ENCODE results near the gene SDK1.

Gene SDK1

DNA sequence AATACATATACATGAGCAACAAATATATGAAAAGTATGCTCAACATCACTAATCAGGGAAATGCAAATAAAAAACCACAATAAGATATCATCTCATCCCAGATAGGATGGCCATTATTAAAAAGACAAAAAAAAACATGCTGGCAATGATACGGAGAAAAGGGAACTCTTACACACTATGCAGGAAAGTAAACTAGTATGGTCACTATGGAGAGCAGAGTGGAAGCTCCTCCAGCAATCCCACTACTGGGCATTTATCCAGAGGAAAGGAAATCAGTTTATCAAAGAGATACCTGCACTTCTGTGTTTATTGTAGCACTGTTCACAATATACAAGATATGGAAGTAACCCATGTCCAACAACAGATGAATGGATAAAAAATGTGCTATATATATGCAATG, 217.5 kb downstream of the SDK1 start:
- in situ Hi-C loops (cut with HindIII; ENCODE audit: low sequenced_read_pairs): no loop called here

DNA sequence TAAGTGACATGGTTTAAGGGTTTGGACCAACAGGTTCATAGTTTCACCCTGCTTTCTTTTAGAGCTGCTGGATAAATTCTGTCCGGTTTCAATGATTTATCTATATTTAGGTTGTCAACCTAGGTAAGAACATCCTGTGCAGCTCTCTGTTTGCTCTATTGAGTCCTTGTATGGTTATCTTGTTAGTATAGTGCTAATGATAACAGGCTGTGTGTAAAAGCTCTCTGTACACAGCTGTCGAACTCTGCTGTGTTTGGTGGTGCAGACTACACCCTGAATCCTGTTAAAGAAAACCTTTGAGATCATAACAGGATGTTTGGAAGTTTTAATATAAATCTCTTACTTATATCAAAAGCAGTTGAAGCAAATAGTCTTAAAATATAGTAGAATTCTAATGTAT, 219.2 kb downstream of the SDK1 start:
- in situ Hi-C loops (cut with HindIII; ENCODE audit: low sequenced_read_pairs): no loop called here

DNA sequence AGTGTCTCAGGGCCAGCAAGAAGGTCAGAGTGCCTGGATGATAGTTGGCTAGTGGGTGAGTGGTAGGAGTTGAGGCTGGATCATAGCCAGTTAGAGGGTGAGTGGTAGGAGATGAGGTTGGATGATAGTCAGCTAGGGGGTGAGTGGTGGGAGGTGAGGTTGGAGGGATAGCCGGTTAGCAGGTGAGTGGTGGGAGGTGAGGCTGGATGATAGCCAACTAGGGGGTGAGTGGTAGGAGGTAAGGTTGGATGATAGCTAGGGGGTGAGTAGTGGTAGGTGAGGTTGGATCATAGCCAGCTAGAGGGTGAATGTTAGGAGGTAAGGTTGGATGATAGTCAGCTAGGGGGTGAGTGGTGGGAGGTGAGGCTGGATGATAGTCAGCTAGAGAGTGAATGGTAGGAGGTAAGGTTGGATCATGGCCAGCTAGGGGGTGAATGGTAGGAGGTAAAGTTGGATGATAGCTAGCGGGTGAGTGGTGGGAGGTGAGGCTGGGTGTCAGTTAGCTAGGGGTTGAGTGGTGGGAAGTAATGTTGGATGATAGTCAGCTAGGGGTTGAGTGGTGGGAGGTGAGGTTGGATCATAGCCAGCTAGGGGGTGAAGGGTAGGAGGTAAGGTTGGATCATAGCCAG, 226.6 kb downstream of the SDK1 start:
- in situ Hi-C loops (cut with HindIII; ENCODE audit: low sequenced_read_pairs): no loop called here

DNA sequence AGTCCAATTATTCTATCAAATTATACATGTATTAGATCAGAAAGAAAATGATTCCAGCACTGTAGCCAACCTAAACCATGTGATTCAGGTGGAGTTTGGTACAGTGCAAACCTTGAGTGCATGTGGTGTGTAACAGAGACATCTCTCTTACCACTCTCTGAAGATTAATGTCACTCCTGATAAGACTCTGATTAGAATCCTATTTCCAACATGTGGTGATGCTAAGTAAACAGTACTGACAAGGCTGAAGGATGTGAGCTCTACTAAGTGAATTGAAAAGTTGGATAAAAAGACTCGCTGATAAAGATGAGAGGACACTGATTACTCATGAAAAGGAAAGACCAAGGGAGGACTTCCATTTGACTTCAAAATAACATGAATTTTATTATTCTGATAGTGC, 232.0 kb downstream of the SDK1 start:
- in situ Hi-C loops (cut with HindIII; ENCODE audit: low sequenced_read_pairs): no loop called here

DNA sequence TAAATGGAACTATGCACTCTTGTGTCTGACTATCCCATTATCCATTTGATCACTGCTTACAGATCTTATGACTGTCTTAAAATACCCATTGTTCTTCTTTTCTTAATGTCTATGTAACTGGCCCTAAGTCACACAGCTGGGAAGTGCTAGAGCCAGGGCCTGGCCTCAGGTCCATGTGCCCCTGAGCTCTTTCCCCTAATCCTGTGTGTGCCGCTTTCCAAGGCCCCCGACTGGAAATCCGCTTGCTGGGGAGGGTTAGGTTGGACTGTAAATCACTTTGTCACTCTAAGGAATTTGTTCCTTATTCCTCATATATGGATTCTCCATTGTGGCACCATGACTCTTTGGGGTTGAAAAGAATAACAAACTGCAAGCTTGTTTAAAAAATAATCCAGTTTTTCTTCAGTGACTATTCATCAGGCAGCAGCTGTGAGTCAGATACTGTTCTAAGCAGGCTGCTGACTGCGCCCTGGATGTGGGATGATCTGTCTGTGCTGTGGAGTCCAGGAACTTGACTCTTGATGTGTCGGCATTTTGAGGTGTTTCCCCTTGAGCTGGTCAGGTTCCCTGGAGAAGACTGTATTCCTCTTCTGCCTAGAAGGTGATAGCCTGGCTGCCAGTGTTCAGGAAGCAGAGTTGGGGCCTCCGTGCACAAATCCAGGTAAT, 236.3 kb downstream of the SDK1 start:
- in situ Hi-C loops (cut with HindIII; ENCODE audit: low sequenced_read_pairs): no loop called here

DNA sequence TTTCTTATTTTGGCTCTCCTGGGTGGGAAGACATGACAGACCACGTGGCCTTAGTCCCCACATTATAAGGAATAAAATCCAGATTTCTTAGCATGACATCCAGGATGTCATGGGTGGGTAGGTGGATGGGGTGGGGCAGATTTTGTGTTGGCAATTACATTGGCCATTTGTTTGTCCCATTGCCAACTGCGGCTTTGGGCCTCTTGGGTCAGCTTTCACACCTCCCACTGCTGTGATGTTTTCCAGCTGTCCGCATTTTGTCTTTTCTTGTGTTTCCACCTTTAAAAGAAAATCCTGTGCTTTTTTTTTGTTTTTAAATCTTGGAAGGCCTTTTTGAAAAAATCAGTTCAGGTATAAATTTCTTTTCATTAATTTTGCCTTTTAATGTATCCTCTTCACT, 237.0 kb downstream of the SDK1 start:
- in situ Hi-C loops (cut with HindIII; ENCODE audit: low sequenced_read_pairs): no loop called here

DNA sequence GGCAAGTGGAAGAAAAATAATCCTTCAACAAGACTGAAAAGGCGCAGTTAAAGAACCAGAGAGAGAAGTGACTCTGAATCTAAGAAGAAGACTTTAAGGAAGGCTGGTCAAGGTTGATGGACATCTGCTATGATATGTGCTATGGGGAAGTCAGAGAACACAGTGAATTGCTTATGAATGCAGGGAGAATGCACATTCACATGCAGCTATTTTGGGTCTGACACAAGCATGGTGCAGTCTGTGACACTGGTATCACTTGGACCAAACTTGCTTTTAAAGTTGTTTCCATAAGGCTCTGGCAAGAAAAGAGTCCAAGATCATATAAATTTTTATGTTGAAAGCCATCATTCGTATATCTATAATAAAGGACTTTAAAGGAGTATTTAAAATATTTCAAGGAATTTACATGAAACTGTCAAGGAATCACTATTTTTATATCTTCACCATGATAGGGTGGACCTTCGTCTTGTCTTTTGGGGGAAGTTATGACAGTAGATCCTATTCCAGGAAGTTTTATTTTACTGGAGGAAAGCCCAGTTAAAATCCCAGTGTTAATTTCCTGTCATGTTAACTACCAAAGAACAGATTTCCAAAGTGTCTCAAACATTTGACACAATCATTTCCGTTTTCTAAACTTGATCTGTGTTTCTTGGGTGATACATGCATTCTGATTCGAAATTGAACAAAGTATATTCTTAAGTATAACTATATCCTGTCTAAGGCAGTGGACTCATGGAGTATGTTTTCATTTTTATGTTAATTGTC, 239.6 kb downstream of the SDK1 start:
- in situ Hi-C loops (cut with HindIII; ENCODE audit: low sequenced_read_pairs): no loop called here

DNA sequence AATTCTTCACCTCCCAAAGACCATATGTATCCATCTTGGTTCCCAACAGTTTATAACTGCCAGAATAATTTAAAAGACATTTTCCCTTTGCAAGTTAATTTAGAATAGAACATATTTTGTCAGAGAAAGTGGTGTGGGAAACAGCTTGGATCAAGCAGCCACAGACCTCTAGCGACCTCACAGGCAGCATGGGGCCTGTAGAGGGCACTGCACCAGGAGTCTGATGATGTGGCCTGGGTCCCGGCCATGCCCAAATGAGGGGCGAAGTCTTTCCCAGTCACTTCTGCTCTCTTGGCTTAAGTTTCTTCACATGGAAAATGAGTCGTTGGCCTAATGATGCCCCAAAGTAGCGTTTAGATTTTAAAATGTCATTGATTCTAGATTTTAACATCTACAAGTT, 243.2 kb downstream of the SDK1 start:
- in situ Hi-C loops (cut with HindIII; ENCODE audit: low sequenced_read_pairs): no loop called here

DNA sequence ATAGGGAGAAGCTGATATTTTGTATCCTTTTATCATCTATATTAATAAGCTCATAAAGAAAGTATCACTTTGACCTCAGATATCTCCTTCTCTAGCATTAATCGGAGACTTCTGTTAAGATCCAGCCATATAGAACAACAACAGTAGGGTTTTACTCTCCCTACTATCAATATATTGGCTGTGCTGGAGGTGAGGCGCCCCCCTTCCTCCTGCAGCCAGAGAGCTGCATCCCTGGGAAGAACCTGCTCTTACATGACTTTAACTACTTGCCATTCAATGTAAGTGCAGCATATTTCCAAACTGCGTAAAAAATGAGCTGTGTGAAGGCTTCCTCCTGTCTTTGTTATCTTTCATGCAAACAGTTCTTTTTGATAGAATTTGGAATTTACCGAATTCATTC, 247.8 kb downstream of the SDK1 start:
- in situ Hi-C loops (cut with HindIII; ENCODE audit: low sequenced_read_pairs): no loop called here

DNA sequence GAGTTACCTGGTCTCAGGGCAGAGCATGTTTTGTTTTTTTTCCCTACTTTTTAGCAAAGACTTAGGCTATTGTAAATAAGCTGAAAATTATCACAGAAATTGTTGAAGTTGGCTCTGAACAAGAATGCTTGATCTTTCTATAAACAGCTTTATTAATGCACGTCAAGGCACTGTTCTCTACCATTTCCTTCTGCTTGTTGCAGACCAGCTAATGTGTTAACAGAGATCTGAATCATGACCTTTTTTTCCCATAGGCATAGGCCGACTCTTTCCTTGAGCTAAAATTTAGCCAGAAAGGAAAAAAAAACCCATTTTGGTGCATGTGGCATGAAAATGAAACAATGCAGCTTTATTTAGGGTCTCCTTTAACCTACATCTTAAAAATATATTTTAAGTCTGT, 248.5 kb downstream of the SDK1 start:
- in situ Hi-C loops (cut with HindIII; ENCODE audit: low sequenced_read_pairs): no loop called here

DNA sequence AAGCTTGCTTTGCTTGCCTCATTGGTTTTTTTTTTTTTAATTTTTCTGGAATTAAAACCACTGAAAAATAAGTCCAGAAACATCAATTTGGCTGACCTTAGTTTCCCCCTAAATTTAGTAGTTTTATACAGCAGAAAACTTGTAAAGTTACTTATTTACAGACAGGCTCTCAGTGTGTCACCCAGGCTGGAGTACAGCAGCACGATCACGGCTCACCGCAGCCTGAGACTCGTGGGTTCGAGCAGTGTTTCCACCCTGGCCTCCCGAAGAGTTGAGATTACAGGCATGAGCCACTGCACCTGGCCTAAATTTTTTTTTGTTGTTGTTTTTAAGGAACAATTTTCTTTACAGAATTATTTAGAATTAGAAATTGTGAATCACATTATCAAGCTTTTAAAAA, 250.5 kb downstream of the SDK1 start:
- in situ Hi-C loops (cut with HindIII; ENCODE audit: low sequenced_read_pairs): no loop called here

DNA sequence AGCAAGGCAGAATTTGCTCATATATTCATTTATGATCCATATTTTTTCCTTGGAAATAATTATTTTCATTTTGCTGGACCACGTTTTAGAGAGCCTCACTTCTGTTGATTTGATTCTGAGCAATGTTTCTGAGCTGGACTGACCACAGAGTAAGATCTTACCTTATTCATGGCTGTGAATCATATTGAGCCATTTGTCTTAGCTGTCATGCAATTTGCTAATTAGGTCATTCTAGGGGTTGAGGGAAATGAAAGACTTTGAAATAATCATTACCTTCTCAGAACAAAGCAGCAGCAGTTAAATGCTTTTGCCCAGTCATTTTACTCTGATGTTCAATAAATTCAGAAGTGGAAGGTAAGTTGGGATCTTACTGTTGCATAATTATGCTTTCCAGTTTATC, 251.4 kb downstream of the SDK1 start:
- in situ Hi-C loops (cut with HindIII; ENCODE audit: low sequenced_read_pairs): no loop called here

DNA sequence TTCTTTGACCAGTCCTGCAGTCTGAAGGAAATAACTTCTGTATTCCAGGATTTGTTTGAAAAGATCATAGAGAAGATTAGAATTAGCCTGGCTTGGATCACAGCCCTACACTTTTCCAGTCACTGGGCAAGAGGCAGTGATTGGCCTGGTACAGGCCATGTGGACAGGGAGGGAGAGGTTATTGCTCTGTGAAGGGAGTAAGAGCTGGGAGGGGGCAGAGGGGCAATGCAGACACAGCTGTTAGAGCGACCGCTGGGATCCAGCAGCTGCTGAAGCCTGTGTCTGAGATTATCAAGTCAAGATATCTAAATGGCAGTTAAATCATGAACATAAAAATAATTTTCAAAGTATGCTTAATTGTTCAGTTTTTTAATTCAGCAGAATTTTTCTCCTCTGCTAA, 257.3 kb downstream of the SDK1 start:
- in situ Hi-C loops (cut with HindIII; ENCODE audit: low sequenced_read_pairs): no loop called here

DNA sequence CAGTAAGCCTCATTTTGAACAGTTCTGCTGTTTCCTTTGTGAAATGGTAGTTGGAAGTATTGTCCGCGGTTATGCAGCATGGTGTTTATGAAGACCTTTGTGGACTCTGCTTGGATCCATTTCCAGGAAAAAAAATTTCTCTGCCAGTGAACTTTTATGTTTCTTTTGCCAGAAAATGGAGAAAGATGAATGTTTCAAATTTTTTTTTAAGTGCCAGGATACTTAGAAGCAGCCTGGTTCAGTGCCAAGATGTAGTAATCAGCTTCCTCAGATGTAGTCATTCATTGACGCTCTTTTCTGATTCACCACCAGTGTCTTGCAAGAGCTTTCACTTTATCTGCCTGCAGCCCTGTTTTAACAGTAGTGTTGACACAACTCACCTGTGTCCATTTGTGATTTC, 258.2 kb downstream of the SDK1 start:
- in situ Hi-C loops (cut with HindIII; ENCODE audit: low sequenced_read_pairs): no loop called here

DNA sequence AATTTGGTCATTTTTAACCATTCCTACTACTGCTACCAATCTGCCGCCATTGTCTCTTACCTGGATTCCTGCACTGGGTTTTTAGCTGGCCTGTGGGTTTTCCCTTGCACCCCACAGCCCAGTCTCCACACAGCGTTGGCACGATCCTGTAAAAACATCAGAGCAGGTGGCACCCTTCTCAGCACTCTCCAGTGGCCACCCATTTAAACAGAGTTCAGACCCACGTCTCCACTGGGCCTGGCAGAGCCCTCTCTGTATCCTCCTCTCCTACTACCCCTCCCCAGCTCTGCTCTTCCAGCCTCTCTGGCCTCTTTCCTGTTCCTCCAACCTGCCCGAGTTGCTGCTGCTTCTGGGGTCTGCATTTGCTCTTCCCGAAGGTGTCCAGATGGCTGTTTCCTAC, 259.4 kb downstream of the SDK1 start:
- in situ Hi-C loops (cut with HindIII; ENCODE audit: low sequenced_read_pairs): no loop called here

DNA sequence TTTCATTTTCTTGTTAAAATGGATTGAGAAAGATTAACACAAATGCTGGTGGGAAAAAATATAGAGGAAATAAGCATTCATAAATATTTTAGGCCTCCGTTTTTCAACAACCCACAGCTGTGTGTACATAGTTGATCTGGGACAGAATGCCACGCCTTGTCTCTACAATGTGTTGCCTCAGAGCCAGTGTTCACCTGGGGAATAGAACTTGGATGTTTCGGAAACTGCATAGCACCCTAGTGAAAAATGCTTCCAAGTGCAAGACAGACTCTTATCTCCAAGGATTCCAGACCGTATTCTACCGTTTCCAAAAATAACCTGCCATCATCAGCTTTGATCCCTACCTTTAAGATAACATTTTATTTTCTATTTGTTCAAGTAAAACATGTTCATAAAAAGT, 260.9 kb downstream of the SDK1 start:
- in situ Hi-C loops (cut with HindIII; ENCODE audit: low sequenced_read_pairs): no loop called here

DNA sequence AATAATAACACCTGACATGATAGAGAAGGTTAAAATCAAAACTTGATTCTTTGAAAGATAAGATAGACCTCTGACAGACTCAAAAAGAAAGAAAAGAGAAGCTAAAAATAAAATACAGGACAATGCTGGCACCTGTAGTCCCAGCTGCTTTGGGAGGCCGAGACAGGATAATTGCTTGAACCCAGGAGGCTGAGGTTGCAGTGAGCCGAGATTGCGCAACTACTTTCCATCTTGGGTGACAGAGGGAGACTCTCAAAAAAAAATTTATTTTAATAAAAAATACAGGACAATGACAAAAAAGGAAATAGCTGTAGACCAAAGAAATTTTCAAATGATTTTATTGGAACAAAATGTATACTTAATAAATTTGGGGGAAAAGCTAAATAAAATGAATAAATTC, 263.2 kb downstream of the SDK1 start:
- in situ Hi-C loops (cut with HindIII; ENCODE audit: low sequenced_read_pairs): no loop called here

DNA sequence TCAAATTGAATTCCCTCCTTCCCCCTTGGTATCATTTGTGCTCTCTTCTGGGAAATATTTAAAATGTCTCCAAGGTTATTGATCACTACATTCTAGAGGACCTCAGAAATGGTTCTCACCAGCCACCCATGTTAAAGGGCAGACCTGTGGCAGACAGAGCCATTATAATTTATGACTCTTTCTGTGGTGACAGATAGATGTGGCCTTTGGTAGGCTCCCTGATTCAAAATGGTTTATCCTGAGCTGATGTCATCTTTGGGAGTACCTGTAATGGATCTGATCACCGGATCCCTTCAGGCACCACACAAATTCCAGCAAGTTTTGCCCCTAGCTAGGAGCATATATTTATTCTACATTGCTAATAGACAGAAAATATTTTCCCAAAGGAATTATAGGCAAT, 267.5 kb downstream of the SDK1 start:
- in situ Hi-C loops (cut with HindIII; ENCODE audit: low sequenced_read_pairs): no loop called here

DNA sequence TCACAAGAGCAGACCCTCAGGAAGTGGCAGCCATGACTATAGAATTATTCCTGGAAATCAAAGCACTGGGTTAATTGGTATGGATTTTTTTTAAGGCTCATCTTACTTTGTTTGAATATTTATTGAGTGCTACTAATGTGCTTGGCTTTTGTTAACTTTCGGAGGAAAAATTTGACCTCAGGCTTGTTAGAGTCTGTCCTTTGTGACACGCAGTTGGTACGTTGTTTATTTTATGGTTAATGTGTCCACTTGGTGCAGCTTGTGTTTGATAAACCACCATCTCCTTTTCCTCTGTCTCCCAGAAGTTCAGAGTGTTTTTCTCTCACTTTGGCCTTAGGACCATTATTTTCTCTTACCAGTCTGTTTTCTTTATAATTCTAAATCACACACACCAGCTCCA, 268.6 kb downstream of the SDK1 start:
- in situ Hi-C loops (cut with HindIII; ENCODE audit: low sequenced_read_pairs): no loop called here

DNA sequence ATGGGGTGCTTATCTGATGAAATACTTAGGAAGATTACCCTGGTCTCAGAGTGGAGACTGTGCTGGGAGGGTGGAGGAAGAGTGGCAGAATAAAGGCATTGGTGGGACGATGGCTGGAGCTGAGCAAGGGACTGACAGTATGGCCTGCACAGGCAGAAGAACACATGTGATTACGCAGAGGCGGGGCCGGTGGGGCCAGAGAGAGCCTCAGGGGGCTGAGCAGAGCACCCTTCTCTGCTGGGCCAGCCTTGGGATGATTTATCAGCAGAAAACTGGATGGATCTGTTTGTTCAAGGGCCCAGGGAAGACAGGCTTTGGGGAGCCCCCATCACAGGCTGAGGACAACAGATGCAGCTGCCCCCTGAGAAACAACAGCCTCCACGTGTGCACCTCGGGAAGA, 272.1 kb downstream of the SDK1 start:
- in situ Hi-C loops (cut with HindIII; ENCODE audit: low sequenced_read_pairs): no loop called here

DNA sequence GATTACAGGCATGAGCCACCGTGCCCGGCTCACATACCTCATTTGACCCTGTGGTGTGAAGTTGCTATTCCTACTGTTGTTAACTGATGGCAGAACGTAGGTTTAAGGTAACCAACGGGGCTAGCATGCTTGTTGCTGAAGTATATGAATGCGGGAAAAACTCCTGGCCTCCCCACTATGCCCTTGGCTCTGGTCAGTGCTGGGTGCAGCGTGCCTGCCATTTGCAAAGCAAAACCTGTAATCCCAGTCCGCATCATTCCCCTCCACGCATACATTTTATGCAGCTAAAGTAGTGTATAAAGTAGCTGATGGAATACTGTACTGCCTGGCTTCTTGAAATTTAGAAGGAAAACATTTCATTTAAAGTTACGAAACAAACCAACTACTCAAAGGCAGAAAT, 273.3 kb downstream of the SDK1 start:
- in situ Hi-C loops (cut with HindIII; ENCODE audit: low sequenced_read_pairs): no loop called here

DNA sequence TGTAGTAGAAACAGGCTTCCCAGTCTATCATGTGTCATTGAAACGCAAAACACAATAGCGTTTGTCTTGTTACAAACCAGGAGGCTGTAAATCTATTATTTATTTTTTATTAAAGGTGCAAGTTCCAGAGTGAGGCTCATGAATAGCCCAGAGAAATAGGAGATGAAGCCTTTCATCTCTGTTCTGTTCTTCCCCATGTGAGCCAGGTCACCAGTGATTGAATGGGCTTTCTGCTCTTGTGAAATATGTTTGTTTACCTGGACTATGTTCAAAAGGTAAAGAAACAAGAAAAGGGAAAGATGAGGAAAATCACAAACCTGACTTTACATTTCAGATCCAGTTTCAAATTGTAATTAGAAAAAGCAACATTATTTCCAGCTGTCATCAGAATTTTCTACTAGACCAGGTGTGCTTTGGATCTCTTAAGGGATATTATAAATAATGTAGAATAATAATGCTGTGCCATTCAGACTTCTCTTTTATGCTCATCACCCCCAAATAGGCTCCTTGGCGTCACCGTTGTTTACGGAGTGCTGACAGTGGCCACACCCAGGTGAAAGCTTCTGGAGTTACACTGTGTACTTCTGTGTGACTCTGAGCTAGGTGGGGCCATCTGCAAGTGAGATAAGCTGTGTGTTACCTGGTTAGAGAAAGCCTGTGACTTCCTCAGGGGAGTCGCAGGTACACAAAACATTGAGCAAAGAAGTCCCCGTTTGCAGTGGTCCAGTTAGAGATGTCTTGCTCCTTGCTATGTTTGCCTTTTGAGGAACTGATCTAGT, 274.9 kb downstream of the SDK1 start:
- in situ Hi-C loops (cut with HindIII; ENCODE audit: low sequenced_read_pairs): no loop called here

All from DLD1 (cell line).